GM12891 (cell line): ENCODE results near the gene RGS7.

ENCODE experiments used
- POLR2A ChIP-seq: IDR thresholded peaks from 2 replicates; pipeline ENCODE4 v1.6.1; 2011; ENCODE audit warnings: low read depth, low read length, control low read depth
- POLR2AphosphoS5 ChIP-seq: IDR thresholded peaks from 2 replicates; pipeline ENCODE4 v1.6.1; 2011; ENCODE audit warnings: low read depth, low read length, control low read depth
- SPI1 ChIP-seq: IDR thresholded peaks from 2 replicates; pipeline ENCODE4 v1.6.1; 2011; ENCODE audit warnings: low read depth, low read length, control low read depth
- TAF1 ChIP-seq: IDR thresholded peaks from 2 replicates; pipeline ENCODE4 v1.6.1; 2011; ENCODE audit warnings: low read depth, low read length, control low read depth

- TF ChIP-seq POLR2A (no peak), TAF1 (no peak), POLR2AphosphoS5 (no peak), SPI1 (no peak)
Measured at GRCh38 chr1:241118049-241118448, 239.0 kb downstream of the RGS7 start.
